WERI-Rb-1 (cell line): Measurements from ENCODE around the gene AGBL5.
"Not testable (repeated sequence)": the region's sequence is repeated elsewhere in the genome, so short reads cannot be mapped to it uniquely, and the experiment has no call there.

Source experiments
- DNase-seq: peaks from one replicate; pipeline ENCODE4 v3.0.0-alpha.2; 2020
- H3K27ac ChIP-seq: fragments of 250-450 bp; sonication (Bioruptor Pico); 2 replicates; pipeline ENCODE4 v1.5.1; 2020; ENCODE audit warnings: mild to moderate bottlenecking, moderate library complexity
- H3K27me3 ChIP-seq: fragments of 250-450 bp; sonication (Bioruptor Pico); 2 replicates; pipeline ENCODE4 v1.5.1; 2021; ENCODE audit warnings: mild to moderate bottlenecking, low read depth, moderate library complexity; ENCODE audit not compliant: insufficient read depth, severe bottlenecking
- H3K36me3 ChIP-seq: fragments of 250-450 bp; sonication (Bioruptor Pico); 2 replicates; pipeline ENCODE4 v1.5.1; 2020; ENCODE audit warnings: mild to moderate bottlenecking, moderate library complexity
- H3K4me3 ChIP-seq: 2 replicates; pipeline ENCODE4 v1.5.1; 2011; ENCODE audit warnings: low read depth, mild to moderate bottlenecking, control low read depth, low read length
- H3K9me3 ChIP-seq: fragments of 250-450 bp; sonication (Bioruptor Pico); 2 replicates; pipeline ENCODE4 v1.5.1; 2021; ENCODE audit warnings: mild to moderate bottlenecking, moderate library complexity; ENCODE audit not compliant: severe bottlenecking
- TF ChIP-seq, protein P1 (sequence below): IDR thresholded peaks from 2 replicates; pipeline ENCODE4 v1.5.1; 2011; ENCODE audit warnings: low read depth, mild to moderate bottlenecking, control low read depth, inconsistent platforms, low read length

AGBL5 gene

DNA sequence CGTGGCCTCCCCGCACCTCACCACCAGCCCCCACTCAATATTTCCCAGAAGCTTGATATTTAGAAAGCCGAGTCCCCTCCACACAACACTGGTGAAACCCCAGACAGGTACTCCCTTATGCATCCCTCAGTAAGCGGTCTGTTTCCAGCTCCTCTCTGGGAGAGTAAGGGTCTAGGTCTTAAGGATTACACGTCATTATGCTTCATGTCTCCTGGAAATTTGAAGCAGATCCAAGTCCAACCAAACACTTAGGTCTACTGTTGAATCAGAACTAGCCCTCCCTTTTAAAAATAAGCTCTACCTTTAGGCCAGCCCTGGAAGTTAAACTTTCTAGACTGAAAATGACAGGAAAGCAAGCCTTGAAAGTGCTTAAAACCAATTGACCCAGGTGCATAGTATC is 21.5 kb downstream of the AGBL5 start:
- Histone ChIP-seq H3K27me3 (no peaks in the 10 kb centered on the region), H3K9me3 (no peaks in the 10 kb centered on the region), H3K27ac (peak overlapping the region; percentile 65), H3K4me3 (peak overlapping the region; percentile 93; the same call in 1 of the 2 replicates), H3K36me3 (peaks cover 26% of the 10 kb centered on the region)
- DNase-seq = no peak
- TF ChIP-seq, protein P1, sequence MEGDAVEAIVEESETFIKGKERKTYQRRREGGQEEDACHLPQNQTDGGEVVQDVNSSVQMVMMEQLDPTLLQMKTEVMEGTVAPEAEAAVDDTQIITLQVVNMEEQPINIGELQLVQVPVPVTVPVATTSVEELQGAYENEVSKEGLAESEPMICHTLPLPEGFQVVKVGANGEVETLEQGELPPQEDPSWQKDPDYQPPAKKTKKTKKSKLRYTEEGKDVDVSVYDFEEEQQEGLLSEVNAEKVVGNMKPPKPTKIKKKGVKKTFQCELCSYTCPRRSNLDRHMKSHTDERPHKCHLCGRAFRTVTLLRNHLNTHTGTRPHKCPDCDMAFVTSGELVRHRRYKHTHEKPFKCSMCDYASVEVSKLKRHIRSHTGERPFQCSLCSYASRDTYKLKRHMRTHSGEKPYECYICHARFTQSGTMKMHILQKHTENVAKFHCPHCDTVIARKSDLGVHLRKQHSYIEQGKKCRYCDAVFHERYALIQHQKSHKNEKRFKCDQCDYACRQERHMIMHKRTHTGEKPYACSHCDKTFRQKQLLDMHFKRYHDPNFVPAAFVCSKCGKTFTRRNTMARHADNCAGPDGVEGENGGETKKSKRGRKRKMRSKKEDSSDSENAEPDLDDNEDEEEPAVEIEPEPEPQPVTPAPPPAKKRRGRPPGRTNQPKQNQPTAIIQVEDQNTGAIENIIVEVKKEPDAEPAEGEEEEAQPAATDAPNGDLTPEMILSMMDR = no peak

DNA sequence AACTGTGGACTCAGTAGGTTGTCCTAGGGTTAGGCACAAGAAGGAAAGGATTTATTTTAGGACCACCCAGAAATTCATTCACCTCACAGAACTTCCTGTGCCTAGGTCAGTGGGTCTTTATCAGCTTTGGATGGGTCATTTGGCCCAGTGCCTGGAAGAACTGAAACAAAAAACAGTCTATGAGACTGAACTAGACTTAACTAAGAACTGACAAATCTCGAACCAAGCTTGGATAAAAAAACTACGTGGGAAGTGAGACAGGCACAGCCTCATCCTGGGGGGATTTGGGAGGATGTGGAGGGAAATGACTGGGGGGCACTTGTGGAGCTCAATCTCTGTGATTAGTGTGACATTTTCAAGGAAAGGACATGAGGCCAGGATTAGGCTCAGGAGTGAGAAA is 22.3 kb downstream of the AGBL5 start:
- no peak overlapping the region for H3K4me3 ChIP-seq
- H3K27ac ChIP-seq = no peak overlapping the region
- TF ChIP-seq, protein P1 = no peak
- H3K9me3 ChIP-seq = no peaks in the 10 kb centered on the region
- no peak for DNase-seq
- H3K36me3 ChIP-seq = peaks cover 18% of the 10 kb centered on the region
- H3K27me3 ChIP-seq = no peaks in the 10 kb centered on the region

DNA sequence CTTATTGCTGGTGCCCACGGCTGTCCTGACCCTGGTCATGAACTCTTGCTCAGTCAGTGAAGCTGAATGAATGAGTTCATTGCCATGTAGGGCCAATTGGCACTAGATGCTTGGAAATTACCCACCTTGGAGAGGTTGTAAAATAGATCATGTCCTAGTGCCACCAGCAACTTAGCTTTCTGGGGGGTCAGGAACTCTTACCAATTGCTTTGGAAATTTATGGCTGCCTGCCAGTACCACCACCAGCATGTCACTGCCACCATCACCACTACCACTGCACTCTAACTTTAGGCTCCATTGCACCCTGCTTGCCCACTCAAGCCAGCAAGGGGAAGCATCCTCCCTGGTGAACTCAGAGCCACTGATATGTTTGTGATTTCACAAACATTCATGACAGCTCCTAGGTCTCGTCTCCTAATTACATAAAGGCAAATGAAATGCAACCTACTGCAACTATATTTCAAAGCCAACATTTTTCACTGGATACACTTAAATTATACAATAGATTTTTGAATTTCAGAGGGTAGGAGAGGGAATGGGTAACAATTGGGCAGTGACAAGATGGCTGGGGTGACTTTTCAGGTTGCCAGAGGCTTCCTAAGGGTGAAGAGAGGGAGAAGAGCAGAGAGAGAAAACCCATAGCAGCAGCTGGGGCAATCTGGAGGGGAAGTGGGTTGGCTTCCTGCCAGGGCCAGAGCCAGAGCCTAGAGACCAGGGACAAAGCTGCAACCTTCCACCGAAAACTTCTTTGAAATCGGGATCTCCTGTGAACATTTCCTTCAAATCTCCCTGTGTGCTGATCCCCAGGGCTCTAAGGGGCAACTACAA is 23.5 kb downstream of the AGBL5 start:
- TF ChIP-seq, protein P1 = no peak
- no peak for DNase-seq
- Histone ChIP-seq H3K36me3 (peaks cover 6% of the 10 kb centered on the region), H3K27me3 (no peaks in the 10 kb centered on the region), H3K9me3 (no peaks in the 10 kb centered on the region), H3K4me3 (no peak overlapping the region), H3K27ac (no peak overlapping the region)

DNA sequence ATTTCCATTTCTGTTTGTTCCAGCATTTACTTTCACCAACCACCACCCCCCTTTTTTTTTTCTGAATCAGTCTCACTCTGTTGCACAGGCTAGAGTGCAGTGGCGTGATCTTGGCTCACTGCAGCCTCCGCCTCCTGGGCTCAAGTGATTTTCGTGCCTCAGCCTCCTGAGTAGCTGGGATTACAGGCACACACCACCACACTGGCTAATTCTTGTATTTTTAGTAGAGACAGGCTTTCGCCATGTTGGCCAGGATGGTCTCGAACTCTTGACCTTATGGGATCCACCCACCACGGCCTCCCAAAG is 24.1 kb downstream of the AGBL5 start:
- not testable (repeated sequence) for H3K4me3 ChIP-seq, DNase-seq, H3K27ac ChIP-seq, H3K27me3 ChIP-seq, H3K9me3 ChIP-seq, H3K36me3 ChIP-seq

DNA sequence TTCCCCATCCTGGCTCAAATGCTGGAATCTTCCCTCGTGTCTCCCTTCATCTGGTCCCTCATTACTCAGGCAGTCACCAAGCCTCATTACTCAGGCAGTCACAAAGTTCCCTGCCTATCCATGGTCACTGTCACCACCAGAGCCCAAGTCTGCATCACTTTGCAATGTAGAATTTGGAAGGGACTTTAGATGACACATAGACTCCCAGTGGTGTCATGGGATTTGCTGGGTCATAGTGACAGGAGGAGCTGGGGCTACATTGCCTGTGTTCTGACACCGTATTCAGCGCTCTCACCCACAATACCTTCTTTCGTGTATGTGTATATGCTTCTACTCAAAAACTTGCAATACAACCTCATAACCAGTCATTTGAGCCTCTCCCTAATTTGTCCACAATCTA is 24.9 kb downstream of the AGBL5 start:
- no peak overlapping the region for H3K27ac ChIP-seq
- DNase-seq = no peak
- no peak overlapping the region for H3K4me3 ChIP-seq
- TF ChIP-seq, protein P1 = no peak
- no peaks in the 10 kb centered on the region for H3K9me3 ChIP-seq
- H3K27me3 ChIP-seq = no peaks in the 10 kb centered on the region
- H3K36me3 ChIP-seq = no peaks in the 10 kb centered on the region; the same call in 1 of the 2 replicates

DNA sequence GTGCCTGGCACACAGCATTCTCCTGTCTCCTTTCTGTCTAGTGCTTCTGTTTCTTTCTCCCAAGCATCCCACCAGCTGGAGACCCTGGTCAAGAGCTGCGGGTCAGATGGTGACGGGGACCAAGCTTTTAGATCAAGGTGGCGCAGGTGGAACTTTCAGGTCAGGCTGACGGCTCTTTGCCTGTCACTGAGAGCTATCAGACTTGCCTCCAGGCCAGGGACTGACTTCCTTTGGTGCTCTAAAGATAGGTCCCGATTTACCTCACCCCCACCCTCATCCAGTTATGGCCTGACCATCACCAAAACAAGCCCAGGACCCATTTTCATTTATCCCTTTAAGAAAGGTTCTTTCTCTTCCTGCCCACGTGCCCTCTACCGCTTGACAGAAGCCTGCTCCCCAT is 25.8 kb downstream of the AGBL5 start:
- Histone ChIP-seq H3K36me3 (no peaks in the 10 kb centered on the region), H3K27me3 (no peaks in the 10 kb centered on the region), H3K4me3 (no peak overlapping the region), H3K27ac (peak overlapping the region; percentile 3; the same call in 1 of the 2 replicates), H3K9me3 (no peaks in the 10 kb centered on the region)
- no peak for DNase-seq
- TF ChIP-seq, protein P1 = no peak
